ENCODE results near the gene PSMB9.
"Not testable (repeated sequence)": the region's sequence is repeated elsewhere in the genome, so short reads cannot be mapped to it uniquely, and the experiment has no call there.

PSMB9 gene

DNA sequence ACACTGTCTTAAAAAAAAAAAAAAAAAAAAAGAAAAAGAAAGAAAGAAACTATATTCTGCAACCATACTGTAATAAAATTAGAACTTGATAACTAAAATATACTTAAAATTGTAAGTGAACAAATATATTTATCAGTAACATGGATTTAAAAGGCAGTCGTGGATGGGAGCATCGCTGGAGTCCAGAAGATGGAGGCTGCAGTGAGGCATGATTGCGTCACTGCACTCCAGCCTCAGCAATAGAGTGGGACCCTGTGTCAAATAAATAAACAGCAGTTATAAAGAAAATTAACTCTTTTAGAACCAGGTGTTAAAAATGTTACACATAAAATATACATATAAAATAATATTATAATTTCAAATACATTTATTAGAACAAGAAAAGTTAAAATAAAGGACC, 8.7 kb downstream of the PSMB9 start:
- no peak for DNase-seq (ENCODE audit: low read depth)

DNA sequence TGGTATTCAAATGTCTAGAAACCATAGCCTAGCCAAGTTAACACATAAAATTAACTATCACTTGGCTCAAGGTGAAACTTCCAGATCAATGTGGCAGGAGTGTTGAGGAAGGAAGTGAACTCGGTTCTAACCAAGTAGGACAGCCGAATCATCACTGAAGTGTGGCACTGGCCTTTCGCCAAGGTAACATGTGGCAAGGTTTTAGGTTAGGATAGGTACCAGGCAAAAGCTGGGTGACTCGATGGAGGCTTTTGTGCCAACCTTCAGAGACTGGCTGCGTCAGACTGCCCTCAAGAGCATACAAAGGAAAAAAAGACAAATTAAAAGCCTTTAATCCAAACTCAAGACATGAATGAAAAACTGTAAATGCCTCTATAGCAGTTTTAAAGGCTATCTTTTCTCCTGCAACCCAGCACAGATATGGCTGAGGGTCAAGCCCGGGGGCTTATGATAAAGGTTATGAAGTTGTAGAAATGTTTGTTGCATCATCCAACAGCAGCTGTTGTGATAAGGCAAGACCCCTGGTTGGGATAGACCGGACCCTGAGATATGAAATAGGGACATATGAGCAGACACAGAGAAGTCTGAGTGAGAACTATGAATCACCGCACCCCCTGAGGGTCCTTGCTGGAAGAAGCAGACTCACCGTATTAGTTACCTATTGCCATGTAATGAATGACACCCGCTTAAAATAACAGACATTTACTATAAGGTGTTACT, 11.9 kb downstream of the PSMB9 start:
- no peak for DNase-seq (ENCODE audit: low read depth)

DNA sequence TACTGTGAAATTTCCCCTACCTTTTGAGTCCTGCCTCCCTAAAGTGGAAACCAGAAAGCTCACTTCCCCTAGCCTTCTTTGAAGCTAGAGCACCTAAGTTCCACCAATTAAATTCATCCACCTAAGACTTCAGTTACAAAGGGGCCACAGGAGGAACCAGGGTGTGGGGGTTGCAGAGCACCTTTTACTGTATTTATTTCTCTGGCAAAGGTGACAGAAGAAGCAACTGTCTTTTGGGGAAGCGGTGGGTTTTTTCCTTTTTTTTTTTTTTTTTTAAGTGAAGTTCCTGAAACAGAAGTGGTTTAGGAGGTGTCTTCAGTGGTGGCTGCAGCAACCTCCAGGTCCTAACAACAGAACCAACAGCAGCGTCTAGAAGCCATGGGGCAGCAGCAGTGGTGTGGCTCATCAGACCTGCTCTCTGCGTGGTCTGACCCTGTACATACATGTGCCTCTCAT, 13.1 kb downstream of the PSMB9 start:
- no peak for DNase-seq (ENCODE audit: low read depth)

DNA sequence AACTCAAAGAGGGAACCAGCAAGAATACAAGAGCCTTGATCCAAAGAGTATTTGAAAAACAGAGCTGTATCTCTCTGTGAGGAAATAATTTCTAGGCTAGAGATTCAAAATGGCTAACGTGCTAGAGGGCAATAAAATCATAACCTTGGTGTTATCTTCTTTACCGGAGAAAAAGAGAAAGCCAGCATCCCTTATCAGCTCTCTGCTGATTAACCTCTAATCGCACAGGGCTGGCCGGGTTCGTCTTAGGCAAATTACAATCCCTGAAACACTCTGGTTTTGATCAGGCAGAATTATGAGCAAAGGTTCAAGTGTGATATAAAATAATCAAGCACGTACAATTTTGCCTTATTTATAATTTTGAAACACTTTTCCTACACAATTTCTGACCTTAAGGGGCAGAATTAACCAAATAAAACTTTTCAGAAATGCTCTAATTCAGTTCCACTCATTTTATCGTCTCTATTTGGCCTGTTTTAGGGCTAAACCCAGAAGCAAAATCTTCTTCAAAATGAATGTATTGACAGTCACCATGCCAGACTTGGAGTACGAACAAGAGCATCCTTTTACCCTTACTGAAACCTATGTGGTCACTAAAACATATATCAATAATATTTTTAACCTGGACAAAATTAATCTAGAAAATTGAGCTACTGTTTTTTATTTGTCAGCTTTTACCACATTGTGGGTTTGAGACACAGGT, 13.7 kb downstream of the PSMB9 start:
- no peak for DNase-seq (ENCODE audit: low read depth)

DNA sequence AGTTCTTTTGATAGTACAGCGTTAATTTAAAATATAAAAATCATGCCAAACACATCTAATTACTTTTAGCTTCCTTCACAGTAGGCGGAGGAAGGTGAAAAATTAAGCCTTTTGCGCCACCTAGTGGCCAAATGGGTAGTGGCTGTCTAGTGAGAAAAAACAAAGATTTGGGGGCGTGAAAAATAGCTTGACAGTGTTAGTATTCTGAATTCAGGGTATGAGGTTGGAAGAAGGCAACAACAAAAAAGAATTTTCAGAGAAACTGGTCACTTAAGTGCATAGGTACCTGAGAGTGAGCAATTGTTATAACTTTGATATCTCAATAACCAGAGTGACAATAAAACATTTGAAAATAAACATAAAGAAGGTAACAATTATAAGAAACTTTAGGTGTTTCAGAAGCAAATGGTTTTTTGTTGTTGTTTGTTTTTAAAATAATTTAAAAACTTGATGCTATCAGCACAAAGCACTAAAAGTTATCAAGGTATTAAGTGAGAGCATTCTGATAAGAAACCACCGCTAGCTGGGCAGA, 14.3 kb downstream of the PSMB9 start:
- peak; percentile 87 for DNase-seq (ENCODE audit: low read depth)

DNA sequence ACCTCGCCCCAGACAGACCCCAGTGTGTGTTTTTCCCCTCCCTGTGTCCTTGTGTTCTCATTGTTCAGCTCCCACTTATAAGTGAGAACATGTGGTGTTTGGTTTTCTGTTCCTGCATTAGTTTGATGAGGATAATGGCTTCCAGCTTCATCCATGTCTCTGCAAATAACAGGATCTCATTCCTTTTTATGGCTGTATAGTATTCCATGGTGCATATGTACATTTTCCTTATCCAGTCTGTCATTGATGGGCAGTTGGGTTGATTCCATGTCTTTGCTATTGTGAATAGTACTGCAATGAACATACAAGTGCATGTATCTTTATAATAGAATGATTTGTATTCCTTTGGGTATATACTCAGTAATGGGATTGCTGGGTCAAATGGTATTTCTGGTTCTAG, 20.0 kb downstream of the PSMB9 start:
- DNase-seq (ENCODE audit: low read depth): not testable (repeated sequence)

DNA sequence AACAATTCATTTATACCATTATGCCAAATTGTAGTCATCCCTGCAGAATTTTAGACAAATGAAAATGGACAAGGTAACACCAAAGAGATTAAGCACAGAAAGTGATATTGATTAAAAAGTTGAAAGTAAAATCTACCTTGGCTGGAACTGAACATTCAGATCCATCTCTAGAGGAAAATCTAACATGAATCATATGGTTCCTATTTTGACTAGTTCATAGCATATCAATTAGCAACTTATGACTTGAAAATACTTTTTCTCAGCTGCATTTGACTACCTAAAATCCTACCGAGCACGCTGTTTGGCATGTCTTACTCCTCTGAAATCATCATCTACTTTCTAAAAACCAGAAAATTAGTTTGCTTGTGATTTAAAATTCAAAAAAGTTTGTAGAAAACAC, 22.6 kb downstream of the PSMB9 start:
- no peak for DNase-seq (ENCODE audit: low read depth)

DNA sequence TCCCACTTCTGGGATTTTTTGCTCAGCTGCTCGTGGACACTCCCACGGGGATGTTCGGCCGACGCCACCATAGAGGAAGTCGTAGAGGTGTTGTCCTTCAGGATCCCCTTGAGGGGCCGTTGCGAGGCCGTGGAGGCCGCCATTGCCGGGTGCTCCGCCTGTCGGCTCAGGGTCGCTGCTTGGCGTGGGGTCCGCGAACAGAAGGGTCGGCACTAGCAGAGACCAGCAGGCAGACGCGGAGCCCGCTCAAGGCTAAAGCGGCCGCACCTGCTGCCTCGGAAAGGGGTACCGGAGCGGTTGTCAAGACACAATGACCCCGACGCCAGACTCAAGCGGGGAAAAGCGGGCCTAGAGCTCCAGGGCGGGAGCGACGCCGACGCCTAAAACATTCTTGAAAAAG, 25.7 kb downstream of the PSMB9 start:
- DNase-seq (ENCODE audit: low read depth): no peak

DNA sequence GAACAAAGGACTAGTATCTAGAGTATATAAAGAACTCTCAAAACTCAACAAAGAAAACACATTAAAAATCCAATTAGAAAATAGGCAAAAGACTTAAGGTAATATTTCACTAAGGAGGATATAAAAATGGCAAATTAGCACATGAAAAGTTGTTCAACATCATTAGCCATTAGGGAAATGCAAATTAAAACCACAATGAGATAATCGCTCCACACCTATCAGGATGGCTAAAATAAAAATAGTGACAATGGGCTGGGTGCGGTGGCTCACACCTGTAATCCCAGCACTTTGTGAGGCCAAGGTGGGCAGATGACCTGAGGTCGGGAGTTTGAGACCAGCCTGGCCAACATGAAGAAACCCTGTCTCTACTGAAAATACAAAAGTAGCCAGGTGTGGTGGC, 27.0 kb downstream of the PSMB9 start:
- DNase-seq (ENCODE audit: low read depth): not testable (repeated sequence)

DNA sequence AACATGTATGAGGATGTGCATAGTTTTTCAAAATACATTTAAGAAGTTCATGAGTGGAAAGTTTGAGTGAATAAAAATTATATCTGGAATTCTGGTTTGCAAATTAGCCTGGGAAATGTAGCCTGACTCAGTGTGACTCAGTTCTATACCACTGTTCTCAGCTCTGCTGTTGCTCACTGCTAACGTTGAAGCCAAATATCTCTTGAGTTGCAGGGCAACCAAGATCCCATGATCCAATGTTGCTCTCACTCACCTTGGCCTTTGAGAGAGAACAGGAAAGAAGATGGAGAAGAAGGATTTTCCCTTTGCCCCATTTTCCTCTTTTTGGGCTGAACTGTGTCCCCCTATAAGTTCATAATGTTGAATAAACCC, 28.9 kb downstream of the PSMB9 start:
- DNase-seq (ENCODE audit: low read depth): no peak

DNA sequence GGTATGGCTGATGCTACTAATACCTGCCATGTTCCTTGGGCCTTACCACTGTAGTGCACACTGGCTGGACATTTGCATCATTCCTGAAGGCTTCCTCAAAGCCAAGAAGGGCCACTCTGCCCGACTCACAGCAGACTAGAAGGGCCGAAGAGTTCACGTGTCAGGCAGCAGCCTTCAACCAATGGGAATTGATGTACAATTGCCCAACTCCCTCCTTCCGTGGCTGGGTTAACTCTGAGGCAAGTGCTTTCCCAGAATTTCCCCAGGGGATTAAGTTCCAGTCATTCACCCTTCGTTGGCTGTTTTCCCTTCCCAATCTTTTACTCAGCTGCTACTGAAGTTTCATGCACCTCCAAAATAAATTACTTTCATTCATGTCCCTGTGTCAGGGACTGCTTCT, 29.8 kb downstream of the PSMB9 start:
- no peak for DNase-seq (ENCODE audit: low read depth)

DNA sequence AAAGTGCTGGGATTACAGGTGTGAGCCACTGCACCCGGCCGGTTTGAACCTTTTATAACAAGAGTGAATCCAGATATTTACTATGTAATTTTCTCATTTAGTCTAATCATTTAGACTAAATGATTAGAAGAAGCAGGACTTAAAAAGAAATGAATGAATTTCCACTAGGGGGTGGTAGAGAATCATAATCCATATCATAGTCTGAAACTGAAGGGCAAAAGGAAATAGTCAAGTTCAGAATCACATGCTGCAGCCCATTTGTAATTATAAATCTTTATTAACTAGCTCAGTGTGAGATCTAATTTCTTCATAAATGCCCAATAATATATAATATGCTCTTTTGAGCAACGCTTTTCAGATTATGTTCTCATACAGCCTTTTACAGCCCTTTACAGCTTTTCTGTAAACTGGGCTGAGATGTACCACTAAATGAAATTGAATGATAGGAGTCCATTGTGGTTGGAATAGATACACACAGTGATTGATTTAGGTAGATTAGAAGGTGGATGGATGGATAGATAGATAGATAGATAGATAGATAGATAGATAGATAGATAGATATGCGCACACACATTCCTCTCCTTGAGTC, 31.8 kb downstream of the PSMB9 start:
- no peak for DNase-seq (ENCODE audit: low read depth)

DNA sequence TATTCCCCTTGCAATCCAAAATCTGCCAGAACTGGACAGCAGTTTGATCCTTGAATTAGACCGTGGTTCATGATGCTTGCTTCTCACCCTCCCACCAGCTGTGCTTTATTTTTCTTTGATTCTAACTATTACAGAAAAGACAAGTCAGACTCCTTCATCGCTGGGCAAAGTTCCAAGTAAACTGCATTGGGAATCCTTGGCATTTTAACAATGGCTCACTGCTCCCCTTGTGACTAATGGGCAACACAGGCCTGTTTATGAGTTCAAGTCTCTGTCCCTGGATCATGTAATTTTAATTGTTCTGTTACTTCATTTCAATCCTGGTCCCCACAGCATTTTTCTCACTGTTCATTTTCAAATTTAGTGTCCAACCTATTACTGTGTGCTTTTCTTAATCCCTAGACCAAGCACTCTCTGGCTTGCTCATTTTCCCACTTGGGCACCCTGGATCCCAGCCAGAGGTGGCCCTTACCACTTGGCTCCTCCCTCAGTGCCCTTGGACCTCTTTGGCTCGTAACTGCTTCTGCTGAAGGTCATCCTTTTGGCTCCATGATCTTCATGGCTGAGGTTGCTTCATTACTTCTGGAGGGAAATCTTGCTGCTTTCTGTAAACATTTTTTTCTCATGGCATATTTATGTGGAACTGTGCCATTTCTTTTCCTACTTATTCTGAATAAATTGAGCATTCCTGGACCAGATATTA, 32.8 kb downstream of the PSMB9 start:
- DNase-seq (ENCODE audit: low read depth): no peak

DNA sequence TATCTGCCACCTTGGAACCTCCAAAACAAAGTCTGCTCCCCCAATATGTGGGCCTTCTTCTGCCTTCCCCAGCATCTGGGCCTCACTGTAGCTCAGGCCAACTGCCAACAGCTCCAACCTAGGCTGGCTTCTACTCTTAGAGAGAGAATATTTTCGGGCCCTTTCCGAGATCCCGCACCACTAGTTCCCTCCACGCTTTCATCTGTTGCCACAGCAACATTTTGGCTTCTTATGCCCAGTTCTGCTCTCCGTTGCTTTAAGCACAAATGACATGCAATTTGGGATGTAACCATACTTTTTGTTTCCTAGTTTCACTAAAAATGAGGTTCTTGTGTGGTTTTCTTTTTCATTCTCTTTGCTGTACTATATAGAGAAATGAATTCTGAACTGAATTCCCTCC, 33.6 kb downstream of the PSMB9 start:
- no peak for DNase-seq (ENCODE audit: low read depth)

DNA sequence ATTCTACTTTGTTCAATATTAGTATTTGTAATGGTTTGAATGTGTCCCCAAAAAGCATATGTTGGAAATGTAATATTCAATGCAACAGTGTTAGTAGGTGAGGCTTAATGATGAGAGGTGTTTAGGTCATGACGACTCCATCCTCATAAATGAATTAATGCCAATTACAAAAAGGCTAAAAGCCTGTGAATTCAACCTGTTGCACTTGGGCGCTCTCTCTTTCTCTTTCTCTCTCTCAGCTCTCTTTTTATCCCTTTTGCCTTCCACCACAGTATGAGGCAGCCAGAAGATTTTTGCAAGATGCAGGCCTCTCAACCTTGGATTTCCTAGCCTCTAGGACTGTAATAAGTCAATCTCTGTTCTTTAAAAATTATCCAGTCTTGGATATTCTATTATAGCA, 34.6 kb downstream of the PSMB9 start:
- no peak for DNase-seq (ENCODE audit: low read depth)

DNA sequence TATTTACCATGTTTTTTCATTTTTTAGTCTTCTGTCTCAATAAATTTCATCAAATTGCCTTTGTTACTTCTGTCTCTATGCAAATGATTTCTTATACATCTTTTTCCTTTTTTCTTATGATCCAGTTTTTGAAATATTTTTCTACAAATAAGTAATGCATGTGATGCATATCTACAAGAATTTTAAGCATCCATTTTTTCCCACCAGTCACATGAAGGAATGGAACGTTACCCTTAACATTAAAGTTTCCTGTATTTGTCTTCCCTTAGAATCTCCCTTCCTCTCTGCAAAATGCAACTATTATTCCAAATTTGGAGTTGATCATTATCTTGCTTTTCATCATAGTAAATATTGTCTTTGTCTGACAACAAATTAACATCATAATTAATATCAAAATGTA, 35.5 kb downstream of the PSMB9 start:
- no peak for DNase-seq (ENCODE audit: low read depth)

DNA sequence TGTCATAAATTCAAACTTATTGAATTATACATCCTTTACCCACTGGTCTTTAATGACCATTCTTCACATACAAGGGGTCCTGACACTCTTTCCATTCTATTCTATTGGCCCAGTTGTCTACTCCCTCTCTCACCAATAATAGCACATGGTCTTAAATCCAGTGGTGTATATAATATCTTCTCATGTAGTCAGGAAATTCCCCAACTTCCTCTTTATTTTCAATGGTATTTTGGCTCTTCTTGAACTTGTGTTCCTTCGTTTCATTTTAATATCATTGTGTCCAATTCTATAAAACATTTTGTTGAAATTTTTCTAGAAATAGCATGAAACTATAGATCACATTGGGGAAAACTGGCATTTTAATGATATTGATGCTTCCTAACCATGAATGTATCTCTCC, 36.8 kb downstream of the PSMB9 start:
- DNase-seq (ENCODE audit: low read depth): no peak

DNA sequence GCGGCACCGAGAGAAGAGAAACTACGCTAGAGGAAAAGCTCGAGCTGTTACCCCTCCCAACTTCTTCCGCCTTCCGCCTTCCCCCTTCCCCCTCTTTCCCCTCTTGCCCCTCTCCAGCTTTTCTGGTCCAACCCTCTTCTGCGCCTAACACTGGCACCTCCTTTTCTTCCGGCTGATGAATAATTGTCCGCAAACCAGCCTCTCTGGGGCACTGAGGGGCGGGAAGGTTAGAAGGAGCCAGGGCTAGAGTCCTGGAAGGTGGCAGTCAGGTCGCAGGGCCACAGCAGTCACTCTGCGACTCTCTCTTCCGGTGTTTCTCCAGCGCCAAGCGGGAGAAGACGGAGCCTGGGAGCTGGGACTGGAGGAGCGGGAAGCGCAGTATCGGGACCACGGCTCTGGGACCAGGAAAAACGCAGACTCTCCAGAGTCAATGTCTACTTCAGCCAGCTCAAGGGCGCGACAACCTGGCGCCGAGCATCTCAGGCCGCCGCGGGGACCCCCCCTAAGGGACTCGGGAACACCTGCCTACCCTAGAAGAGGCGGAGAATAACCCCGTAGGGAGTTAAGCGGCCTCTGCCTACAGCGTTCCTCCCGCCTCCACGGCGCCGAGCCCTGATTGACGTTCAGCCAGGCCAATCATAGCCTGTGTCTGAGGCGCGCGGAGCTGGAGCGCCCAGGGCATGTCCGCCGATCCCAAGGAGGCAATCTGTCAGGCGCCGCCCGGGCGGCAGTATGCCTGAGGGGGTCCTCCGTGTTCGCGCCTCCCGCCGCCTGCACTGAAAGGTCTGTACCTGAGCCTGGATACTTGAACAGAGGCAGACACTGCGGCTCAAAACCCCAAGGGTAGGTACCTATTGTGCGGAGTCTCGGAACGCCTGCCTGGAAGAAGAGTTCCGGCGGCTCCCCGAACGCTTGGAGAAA, 40.4 kb downstream of the PSMB9 start:
- DNase-seq (ENCODE audit: low read depth): peak; percentile 94

DNA sequence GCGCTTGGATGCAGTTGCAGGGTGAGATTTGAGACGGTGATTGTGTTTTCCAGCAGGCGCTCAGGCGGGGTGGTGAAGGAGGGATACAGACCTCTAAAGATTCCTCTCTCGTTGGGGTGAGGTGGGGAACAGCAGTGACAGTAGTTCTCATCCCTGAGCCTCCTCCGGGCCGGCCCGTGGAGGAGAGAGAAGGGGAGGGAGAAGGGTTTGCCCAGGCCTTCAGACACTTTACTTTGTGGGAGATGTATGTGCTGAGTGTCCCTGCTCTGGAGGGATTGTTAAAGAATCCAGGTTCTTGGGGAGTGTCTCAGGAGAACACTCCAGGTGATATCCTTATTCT, 41.0 kb downstream of the PSMB9 start:
- no peak for DNase-seq (ENCODE audit: low read depth)

DNA sequence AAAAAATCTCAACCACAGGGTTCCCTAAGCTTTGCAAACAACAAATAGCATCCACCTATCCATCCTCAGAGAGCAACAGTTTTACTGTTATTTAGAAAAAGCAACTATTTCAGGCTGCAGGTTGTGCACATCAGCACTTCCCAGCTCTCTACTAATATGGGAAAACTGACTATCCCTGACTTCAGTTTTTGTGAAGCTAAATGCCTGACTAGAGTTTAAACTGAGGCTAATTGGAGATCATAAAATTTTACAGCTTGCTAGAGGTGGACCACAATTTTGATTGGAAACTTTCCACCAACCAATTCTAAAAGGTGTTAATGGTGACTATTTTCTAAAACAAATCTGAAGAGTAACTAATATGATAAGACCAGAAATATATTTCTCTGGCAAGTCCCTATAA, 50.0 kb downstream of the PSMB9 start:
- DNase-seq (ENCODE audit: low read depth): no peak

DNA sequence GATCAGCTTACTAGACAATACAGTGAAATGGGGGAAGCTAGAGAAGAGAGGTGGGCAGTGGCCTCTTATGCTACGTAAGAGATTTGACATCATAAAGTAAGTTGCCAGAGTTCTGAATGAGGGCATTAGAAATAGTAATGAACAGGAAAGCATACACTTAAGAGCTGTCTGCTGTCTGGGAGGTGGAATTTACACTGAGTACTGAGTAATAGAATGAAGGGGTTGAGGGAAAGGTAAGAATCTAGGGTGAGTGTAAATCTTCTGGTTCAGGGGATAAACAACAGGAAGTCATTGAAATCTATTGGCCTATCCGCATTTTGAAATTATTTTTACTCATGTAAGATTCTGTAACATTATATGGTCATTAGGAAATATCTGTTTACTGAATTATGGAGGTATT, 51.1 kb downstream of the PSMB9 start:
- DNase-seq (ENCODE audit: low read depth): no peak

DNA sequence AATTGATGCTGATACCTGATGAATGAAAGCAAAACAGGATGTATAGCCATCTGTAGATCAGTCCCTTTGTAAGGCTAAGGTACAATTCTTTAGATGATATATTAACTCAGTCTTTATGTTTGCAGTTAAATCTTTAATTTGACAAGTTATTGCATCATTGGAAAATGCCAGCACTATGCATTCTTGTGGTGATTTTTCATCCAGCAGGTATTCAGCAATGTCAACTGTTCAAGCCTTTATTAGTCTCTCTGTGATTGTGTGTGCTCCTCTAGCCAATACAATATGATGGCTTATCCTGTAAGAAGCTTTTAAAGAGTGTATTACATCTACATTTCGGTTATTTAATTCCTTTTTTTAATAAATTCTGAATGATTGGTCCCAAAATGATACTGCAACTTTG, 52.5 kb downstream of the PSMB9 start:
- no peak for DNase-seq (ENCODE audit: low read depth)

Data from stimulated activated CD8-positive, alpha-beta memory T cell treated with anti-CD3 and anti-CD28 coated beads, Interleukin-15, amount 100 ng/mL, for 1 hour (primary cell).